ENCODE data around the gene FAM222A. TPM values are rescaled to one million over a fixed set of nuclear protein-coding genes. Genes with fewer than 3 reads are reported as not detected.

The FAM222A gene
- total RNA-seq, 1 experiment from 2014 or later = 3.1 TPM

- peak in 1 of 2 experiments; percentile 20 for DNase-seq
- POLR2A ChIA-PET (ENCODE audit: unreplicated experiment) = interaction anchor here (0.6 kb wide), 2 partner anchors 22 to 1117 kb away, joined by 3 to 5 read pairs; no protein-coding TSS in a partner anchor
- no peaks in the 10 kb centered on the region for H3K27me3 ChIP-seq (ENCODE audit: insufficient read depth, low read depth)
- TF ChIP-seq, protein P1, sequence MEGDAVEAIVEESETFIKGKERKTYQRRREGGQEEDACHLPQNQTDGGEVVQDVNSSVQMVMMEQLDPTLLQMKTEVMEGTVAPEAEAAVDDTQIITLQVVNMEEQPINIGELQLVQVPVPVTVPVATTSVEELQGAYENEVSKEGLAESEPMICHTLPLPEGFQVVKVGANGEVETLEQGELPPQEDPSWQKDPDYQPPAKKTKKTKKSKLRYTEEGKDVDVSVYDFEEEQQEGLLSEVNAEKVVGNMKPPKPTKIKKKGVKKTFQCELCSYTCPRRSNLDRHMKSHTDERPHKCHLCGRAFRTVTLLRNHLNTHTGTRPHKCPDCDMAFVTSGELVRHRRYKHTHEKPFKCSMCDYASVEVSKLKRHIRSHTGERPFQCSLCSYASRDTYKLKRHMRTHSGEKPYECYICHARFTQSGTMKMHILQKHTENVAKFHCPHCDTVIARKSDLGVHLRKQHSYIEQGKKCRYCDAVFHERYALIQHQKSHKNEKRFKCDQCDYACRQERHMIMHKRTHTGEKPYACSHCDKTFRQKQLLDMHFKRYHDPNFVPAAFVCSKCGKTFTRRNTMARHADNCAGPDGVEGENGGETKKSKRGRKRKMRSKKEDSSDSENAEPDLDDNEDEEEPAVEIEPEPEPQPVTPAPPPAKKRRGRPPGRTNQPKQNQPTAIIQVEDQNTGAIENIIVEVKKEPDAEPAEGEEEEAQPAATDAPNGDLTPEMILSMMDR (conservative IDR thresholded peaks at IDR 0.05) = no peak
- TF ChIP-seq EZH2 (IDR thresholded peaks at IDR 0.05; ENCODE audit: low read depth) = no peak
- no peaks in the 10 kb centered on the region for H3K36me3 ChIP-seq (ENCODE audit: low read depth)
- no peaks in the 10 kb centered on the region for H3K9me3 ChIP-seq (ENCODE audit: insufficient read depth, low read depth)
- H3K4me2 ChIP-seq = no peak overlapping the region
- H3K27ac ChIP-seq = no peak overlapping the region
- no peak overlapping the region for H3K4me3 ChIP-seq
- H3F3A ChIP-seq (ENCODE audit: insufficient read depth, low read depth) = 0 out of 2 replicates have a peak, but pooled peaks cover 5% of the 10 kb centered on the region
- H3K9me2 ChIP-seq (ENCODE audit: insufficient read depth) = no peaks in the 10 kb centered on the region
- BruUV-seq (replicated peaks) = no TSS peak
- no peaks in the 10 kb centered on the region for H3K4me1 ChIP-seq (replicated peaks; ENCODE audit: insufficient read depth)
- H2AFZ ChIP-seq = no peak overlapping the region
- intact Hi-C loops (cut with micrococcal nuclease; ENCODE audit: unreplicated experiment) = no loop called here
- CTCF ChIA-PET = interaction anchor here (0.7 kb wide), 1 partner anchor 28 kb away, joined by 4 read pairs; no protein-coding TSS in a partner anchor
- H3K79me2 ChIP-seq (ENCODE audit: low read depth) = no peaks in the 10 kb centered on the region
- H4K20me1 ChIP-seq (ENCODE audit: insufficient read depth) = no peaks in the 10 kb centered on the region
Observed at GRCh38 chr12:109744986-109745942, 31.6 kb downstream of the FAM222A start.

- Histone ChIP-seq H3K36me3 (ENCODE audit: low read depth) (no peaks in the 10 kb centered on the region), H4K20me1 (ENCODE audit: insufficient read depth) (0 out of 2 replicates have a peak, but pooled peaks cover 6% of the 10 kb centered on the region), H3K27me3 (ENCODE audit: insufficient read depth, low read depth) (no peaks in the 10 kb centered on the region), H2AFZ (no peak overlapping the region), H3K4me2 (no peak overlapping the region), H3K9me3 (ENCODE audit: insufficient read depth, low read depth) (no peaks in the 10 kb centered on the region), H3K27ac (no peak overlapping the region), H3K9me2 (ENCODE audit: insufficient read depth) (no peaks in the 10 kb centered on the region), H3K4me1 (replicated peaks; ENCODE audit: insufficient read depth) (no peaks in the 10 kb centered on the region), H3K4me3 (no peak overlapping the region), H3F3A (ENCODE audit: insufficient read depth, low read depth) (no peaks in the 10 kb centered on the region), H3K79me2 (ENCODE audit: low read depth) (no peaks in the 10 kb centered on the region)
- ChIA-PET CTCF (no interaction called here), POLR2A (ENCODE audit: unreplicated experiment) (interaction anchor here (0.6 kb wide), 1 partner anchor 94 kb away, joined by 4 read pairs; no protein-coding TSS in a partner anchor)
- BruUV-seq (replicated peaks) = no TSS peak
- TF ChIP-seq, protein P1 (conservative IDR thresholded peaks at IDR 0.05) = no peak
- TF ChIP-seq EZH2 (IDR thresholded peaks at IDR 0.05; ENCODE audit: low read depth) = no peak
- intact Hi-C loops (cut with micrococcal nuclease; ENCODE audit: unreplicated experiment) = no loop called here
- no peak for DNase-seq
Observed at GRCh38 chr12:109752117-109753053, 38.8 kb downstream of the FAM222A start.

GRCh38 chr12:109753054-109753401, 39.4 kb downstream of the FAM222A start:
- no peaks in the 10 kb centered on the region for H3K9me3 ChIP-seq (ENCODE audit: insufficient read depth, low read depth)
- H3K36me3 ChIP-seq (ENCODE audit: low read depth) = no peaks in the 10 kb centered on the region
- H3K9me2 ChIP-seq (ENCODE audit: insufficient read depth) = no peaks in the 10 kb centered on the region
- intact Hi-C loops (cut with micrococcal nuclease; ENCODE audit: unreplicated experiment) = no loop called here
- H3K27ac ChIP-seq = no peak overlapping the region
- BruUV-seq (replicated peaks) = no TSS peak
- H3K27me3 ChIP-seq (ENCODE audit: insufficient read depth, low read depth) = no peaks in the 10 kb centered on the region
- no peaks in the 10 kb centered on the region for H3K4me1 ChIP-seq (replicated peaks; ENCODE audit: insufficient read depth)
- POLR2A ChIA-PET (ENCODE audit: unreplicated experiment) = interaction anchor here (0.6 kb wide), 1 partner anchor 95 kb away, joined by 4 read pairs; no protein-coding TSS in a partner anchor
- H3K4me3 ChIP-seq = no peak overlapping the region
- H3K4me2 ChIP-seq = no peak overlapping the region
- H2AFZ ChIP-seq = no peak overlapping the region
- no peak for DNase-seq
- no peak for TF ChIP-seq EZH2 (IDR thresholded peaks at IDR 0.05; ENCODE audit: low read depth)
- CTCF ChIA-PET = no interaction called here
- no peaks in the 10 kb centered on the region for H3F3A ChIP-seq (ENCODE audit: insufficient read depth, low read depth)
- no peaks in the 10 kb centered on the region for H3K79me2 ChIP-seq (ENCODE audit: low read depth)
- 0 out of 2 replicates have a peak, but pooled peaks cover 6% of the 10 kb centered on the region for H4K20me1 ChIP-seq (ENCODE audit: insufficient read depth)

Measured in PC-9 (cell line).